Measurements from ENCODE around the gene C17orf114.

GRCh38 chr17:4812690-4813089 lies 10.6 kb upstream of the C17orf114 start:
- TF ChIP-seq CTCF (IDR thresholded peaks at IDR 0.05) (no peak), POLR2A (IDR thresholded peaks at IDR 0.05) (no peak)

Data from heart left ventricle (tissue), 13 donors.